Coronary artery (tissue), 2 donors: ENCODE results near the gene IGSF5.

ENCODE experiments used
- DNase-seq: peaks from one replicate; pipeline ENCODE4 v3.0.0-alpha.2; 2017; ENCODE audit warnings: low spot score
- H3K27ac ChIP-seq, 2 donors: fragments of 200-600 bp; sonication (generic); one replicate each; pipeline ENCODE4 v1.5.1; 2016 to 2019
- H3K4me3 ChIP-seq: fragments of 200-600 bp; sonication (generic); 2 replicates; pipeline ENCODE4 v1.5.1; 2016; ENCODE audit warnings: mild to moderate bottlenecking, moderate library complexity
- CTCF ChIP-seq: fragments of 200-600 bp; sonication (generic); IDR thresholded peaks from one replicate; pipeline ENCODE4 v1.5.1; 2019; ENCODE audit warnings: antibody characterized with exemption

Gene IGSF5

DNA sequence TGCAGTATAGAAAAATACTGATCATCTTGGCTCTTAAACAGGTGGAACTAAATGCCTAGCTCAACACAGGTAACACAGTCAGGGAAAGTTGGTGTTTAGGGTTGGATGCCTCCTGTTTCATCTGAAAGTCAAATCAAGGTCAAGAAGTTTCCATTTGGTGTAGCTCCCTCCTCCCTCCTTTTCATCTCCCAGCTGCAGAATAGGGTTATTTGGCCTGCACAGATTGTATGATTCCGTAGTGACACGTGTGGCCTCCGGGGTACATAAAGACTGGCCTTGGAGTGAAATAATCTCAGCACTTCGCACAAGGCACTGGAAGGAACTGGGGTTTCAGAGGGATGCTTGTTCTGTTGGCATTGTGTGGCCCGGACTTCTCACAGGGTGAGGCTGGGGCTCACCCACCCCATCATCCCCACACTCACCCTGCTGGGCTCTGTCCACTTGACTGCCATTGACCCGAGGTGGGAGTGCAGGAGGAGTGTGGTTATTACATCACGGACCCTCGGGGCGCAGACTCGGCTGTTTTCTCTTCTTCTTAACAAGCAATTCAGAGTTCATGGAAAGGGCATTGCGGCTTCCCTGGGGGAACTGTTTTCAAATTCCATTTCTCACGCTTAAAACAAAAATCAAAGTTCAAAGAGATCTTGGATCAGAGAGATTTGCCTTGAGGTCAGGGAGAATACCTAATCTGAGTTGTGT, 18.4 kb downstream of the IGSF5 start:
- Histone ChIP-seq H3K27ac (no peak overlapping the region), H3K4me3 (no peak overlapping the region)
- TF ChIP-seq CTCF = no peak
- no peak for DNase-seq

GRCh38 chr21:39774227-39774626, 29.2 kb downstream of the IGSF5 start:
- Histone ChIP-seq H3K27ac (no peak overlapping the region), H3K4me3 (no peak overlapping the region)
- no peak for TF ChIP-seq CTCF
- DNase-seq = no peak

- TF ChIP-seq CTCF = no peak
- DNase-seq = no peak
- no peak overlapping the region for H3K27ac ChIP-seq
- no peak overlapping the region for H3K4me3 ChIP-seq
Observed at GRCh38 chr21:39775816-39776215, 30.8 kb downstream of the IGSF5 start.

DNA sequence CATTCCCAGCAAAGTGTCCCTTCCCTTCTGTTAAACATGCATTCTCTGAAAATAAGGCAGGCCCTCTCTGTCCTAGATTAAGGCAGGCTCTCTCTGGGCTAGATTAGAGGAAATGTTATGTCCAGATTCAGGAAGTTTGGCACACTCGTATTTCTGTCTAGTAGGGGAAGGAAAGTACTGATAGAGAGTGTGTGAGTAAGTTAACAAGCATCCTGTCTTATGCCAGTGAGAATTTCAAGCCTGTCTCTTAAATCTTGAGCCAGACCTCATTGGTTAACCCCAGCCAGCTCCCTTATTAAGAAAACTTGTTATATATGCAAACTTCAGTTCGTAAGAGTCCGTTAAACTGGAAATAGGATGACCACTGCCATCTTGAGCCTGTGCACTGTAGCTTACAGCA, 31.6 kb downstream of the IGSF5 start:
- TF ChIP-seq CTCF = no peak
- Histone ChIP-seq H3K4me3 (no peak overlapping the region), H3K27ac (peak overlapping the region in 1 of 2 donors; percentile 19)
- DNase-seq = no peak

DNA sequence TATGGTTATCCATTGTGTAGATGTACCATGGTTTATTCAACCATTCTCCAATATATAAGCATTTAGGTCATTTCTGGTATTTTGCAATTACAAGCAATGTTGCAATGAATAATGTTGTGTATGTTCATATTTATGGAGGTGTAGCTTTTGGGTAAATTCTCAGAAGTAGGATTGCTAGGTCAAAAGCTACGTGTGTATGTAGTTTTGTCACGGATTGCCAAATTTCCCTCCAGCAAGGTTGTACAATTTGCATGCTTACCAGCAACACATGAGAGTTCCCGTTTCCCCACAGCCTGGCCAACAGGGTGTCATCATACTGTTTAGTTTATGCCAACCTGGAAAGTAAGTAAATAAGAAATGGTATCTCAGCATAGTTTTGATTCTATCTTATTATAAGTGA, 36.3 kb downstream of the IGSF5 start:
- H3K4me3 ChIP-seq = no peak overlapping the region
- TF ChIP-seq CTCF = no peak
- no peak for DNase-seq
- H3K27ac ChIP-seq = no peak overlapping the region

DNA sequence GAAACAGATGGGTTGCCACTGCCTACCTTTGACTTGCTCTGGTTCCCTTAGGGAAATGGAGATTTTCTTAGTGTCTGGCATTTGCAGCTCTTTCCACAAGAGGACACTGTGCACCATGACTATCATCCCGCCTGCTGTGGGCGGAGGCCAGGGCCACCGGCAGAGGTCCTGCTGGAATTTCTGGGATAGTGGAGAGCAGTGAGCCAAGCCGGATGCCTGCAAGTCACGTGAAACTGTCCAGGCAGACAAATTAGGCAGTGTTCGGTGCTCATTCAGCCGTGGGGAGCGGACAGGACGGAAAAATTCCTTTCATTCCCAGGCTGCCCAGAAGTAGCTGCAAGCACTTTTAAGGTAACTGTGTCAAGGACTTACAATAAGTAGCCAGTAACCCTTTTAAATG, 43.4 kb downstream of the IGSF5 start:
- TF ChIP-seq CTCF = peak; percentile 29
- DNase-seq = peak; percentile 85
- Histone ChIP-seq H3K27ac (peak overlapping the region in 1 of 2 donors; percentile 39), H3K4me3 (peak overlapping the region; percentile 43)

GRCh38 chr21:39796466-39796865, 51.5 kb downstream of the IGSF5 start:
- TF ChIP-seq CTCF = no peak
- Histone ChIP-seq H3K4me3 (no peak overlapping the region), H3K27ac (no peak overlapping the region)
- DNase-seq = no peak
